Tibial artery (tissue), 4 donors: Measurements from ENCODE around the gene SF3A1.

Experiments
- DNase-seq, 2 donors: peaks; one replicate each; pipeline ENCODE4 v3.0.0-alpha.2; 2019
- H3K27ac ChIP-seq, 2 donors: fragments of 200-600 bp; sonication (generic) in 1 of 2; 1 replicate in 1 of 2; 2 replicates in 1 of 2; pipeline ENCODE4 v1.5.1; 2018 to 2019; ENCODE audit warnings: mild to moderate bottlenecking in 1 of 2
- H3K27me3 ChIP-seq, 2 donors: fragments of 200-600 bp; sonication (generic) in 1 of 2; one replicate each; pipeline versions ENCODE4 v1.5.1 to v1.6.0; 2016 to 2019
- H3K36me3 ChIP-seq, 3 donors: fragments of 200-600 bp; sonication (generic) in 2 of 3; one replicate each; pipeline ENCODE4 v1.5.1; 2016 to 2019; ENCODE audit warnings: mild to moderate bottlenecking in 2 of 3
- H3K4me1 ChIP-seq, 4 donors: fragments of 200-600 bp; sonication (generic) in 2 of 4; 1 replicate in 3 of 4; 2 replicates in 1 of 4; pipeline ENCODE4 v1.5.1; 2016 to 2019
- H3K4me3 ChIP-seq, 2 donors: fragments of 200-600 bp; sonication (generic) in 1 of 2; 1 replicate in 1 of 2; 2 replicates in 1 of 2; pipeline ENCODE4 v1.5.1; 2018 to 2019; ENCODE audit warnings: mild to moderate bottlenecking in 2 of 2
- H3K9me3 ChIP-seq, 3 donors: fragments of 200-600 bp; sonication (generic) in 1 of 3; one replicate each; pipeline ENCODE4 v1.5.1; 2016 to 2019
- intact Hi-C: fragments of 100-400 bp; cut with DNase I; formaldehyde crosslinking; loops from one replicate; pipeline ENCODE4 v1.15.0; 2023; ENCODE audit warnings: low total_unique reads
- TF ChIP-seq, protein P1 (sequence below), 2 experiments: fragments of 200-600 bp in 1 of 2; fragments of 450-650 bp in 1 of 2; IDR thresholded peaks; one replicate each; pipeline ENCODE4 v1.5.1; 2017 to 2019; ENCODE audit warnings: antibody characterized with exemption in 2 of 2, mild to moderate bottlenecking in 1 of 2, moderate library complexity in 1 of 2

SF3A1 gene

DNA sequence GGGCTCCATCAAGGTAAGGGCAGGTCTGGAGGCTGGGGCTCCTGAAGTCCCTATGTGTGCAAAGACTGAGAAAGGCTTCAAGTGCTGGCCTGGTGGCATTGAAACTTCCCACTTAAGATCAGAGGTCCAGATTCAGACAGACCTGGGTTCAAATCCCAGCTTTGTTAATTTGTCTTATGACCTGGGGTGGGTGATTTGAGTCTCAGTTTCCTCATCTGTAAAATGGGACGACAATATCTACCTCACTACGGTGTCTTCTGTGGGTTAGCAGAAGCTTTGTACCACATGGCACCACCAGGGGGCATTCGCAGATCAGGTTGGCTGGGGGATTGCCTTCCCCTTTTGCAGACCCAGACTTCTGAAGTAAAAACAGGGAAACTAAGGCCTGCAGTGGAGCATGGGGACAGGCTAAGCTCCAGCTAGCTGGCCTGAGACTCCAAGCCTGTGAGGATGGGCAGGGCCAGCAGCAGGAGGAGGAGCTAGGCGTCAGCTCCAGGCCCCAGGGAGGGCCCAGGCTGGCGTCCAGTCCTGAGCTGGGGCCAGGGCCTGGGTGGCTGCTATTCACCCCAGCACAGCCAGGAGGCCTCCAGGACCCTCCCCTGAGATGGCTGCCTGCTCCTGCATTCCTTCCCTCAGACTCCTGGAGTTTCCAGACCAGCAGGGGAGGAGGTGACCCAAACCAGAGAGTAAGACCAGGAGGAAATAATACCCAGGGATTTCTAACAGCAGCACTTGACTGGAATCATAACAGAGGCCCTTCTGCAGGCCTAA is 68.9 kb downstream of the SF3A1 start:
- Histone ChIP-seq H3K4me3 (peak overlapping the region; percentile 76 to 99), H3K36me3 (peaks cover 18 to 55% (median 48%) of the 10 kb centered on the region in 3 donors), H3K27ac (peak overlapping the region; percentile 89 to 99), H3K4me1 (peaks cover 17 to 52% (median 31%) of the 10 kb centered on the region in 4 donors), H3K27me3 (no peaks in the 10 kb centered on the region), H3K9me3 (no peaks in the 10 kb centered on the region)
- TF ChIP-seq, protein P1, sequence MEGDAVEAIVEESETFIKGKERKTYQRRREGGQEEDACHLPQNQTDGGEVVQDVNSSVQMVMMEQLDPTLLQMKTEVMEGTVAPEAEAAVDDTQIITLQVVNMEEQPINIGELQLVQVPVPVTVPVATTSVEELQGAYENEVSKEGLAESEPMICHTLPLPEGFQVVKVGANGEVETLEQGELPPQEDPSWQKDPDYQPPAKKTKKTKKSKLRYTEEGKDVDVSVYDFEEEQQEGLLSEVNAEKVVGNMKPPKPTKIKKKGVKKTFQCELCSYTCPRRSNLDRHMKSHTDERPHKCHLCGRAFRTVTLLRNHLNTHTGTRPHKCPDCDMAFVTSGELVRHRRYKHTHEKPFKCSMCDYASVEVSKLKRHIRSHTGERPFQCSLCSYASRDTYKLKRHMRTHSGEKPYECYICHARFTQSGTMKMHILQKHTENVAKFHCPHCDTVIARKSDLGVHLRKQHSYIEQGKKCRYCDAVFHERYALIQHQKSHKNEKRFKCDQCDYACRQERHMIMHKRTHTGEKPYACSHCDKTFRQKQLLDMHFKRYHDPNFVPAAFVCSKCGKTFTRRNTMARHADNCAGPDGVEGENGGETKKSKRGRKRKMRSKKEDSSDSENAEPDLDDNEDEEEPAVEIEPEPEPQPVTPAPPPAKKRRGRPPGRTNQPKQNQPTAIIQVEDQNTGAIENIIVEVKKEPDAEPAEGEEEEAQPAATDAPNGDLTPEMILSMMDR (IDR thresholded peaks at IDR 0.05) = peak; percentile 82 to 85
- peak; percentile 89 to 96 for DNase-seq
- intact Hi-C loops = loop anchor here (1.0 to 2.0 kb wide), 3 partner anchors 39 to 99 kb away; partner anchors contain the start of genes CCDC157, RNF215, SF3A1 and TBC1D10A

DNA sequence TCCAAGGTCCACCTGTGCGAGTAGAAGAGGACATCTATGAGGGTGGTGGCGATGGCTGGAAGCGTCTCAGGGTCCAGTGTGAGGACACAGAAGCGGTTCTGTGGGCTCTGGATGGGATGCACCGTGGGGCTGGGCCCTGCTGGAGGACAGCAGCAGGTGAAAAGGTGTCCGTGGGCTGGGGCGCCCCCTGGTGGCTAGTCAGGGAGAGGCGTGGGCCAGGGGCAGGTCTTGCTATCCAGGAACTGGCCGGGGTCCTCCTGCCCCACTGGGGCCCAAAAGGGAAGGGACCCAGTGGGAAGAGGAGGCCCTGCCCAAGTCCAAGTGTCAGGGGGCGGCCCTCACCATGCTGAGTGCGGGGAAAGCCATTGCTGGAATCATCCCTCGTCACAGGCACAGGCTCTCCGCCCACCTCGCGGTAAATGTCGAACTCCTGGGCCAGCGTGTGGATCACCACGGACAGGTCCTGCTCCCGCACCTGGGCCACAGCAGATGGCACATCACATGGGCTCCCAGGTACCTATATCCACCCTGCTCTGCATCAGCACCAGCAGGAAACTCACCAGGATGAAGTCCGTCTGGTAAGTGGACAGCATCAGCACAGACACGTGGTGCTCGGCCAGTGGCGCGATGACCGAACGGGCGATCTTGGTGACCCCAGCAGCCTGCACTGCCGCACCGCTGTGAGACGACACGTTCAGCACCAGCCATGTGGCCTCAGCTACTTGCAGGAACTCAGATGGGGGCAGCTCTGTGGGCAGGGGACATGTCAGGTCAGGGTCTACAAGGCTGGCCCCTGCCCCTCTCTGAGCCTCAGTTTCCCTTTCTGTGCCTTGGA is 69.7 kb downstream of the SF3A1 start:
- no peaks in the 10 kb centered on the region for H3K27me3 ChIP-seq
- H3K4me3 ChIP-seq = no peak overlapping the region
- intact Hi-C loops = loop anchor here (1.0 kb wide), 1 partner anchor 100 kb away; the partner anchor contains the start of gene RNF215
- H3K4me1 ChIP-seq = peaks cover 17 to 47% (median 31%) of the 10 kb centered on the region in 4 donors
- peak overlapping the region in 1 of 2 donors; percentile 99 for H3K27ac ChIP-seq
- peak in 1 of 2 donors; percentile 66 for DNase-seq
- TF ChIP-seq, protein P1 (IDR thresholded peaks at IDR 0.05) = peak; percentile 74 to 76
- H3K9me3 ChIP-seq = no peaks in the 10 kb centered on the region
- H3K36me3 ChIP-seq = peaks cover 18 to 53% (median 40%) of the 10 kb centered on the region in 3 donors

DNA sequence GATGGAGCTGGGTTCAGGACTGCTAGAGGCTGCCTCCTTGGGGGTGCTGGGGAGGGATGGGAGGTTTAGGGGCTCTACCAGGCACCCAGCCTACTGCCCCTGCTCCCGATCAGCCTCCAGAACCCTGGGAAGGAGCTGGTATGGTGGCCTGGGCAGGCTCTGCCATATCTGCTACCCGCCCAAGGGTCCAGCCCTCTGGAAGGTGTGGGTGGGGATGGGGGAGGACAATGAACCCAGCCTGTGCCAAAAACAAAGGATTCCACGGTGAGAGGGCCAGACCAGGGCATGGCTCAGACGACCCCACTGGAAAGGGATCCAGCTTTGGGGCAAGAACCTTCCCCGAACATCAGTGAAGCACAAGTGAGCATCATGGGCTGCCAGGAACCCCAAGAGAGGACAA is 70.4 kb downstream of the SF3A1 start:
- TF ChIP-seq, protein P1 (IDR thresholded peaks at IDR 0.05) = no peak
- Histone ChIP-seq H3K4me1 (peaks cover 15 to 40% (median 28%) of the 10 kb centered on the region in 4 donors), H3K27ac (no peak overlapping the region), H3K27me3 (no peaks in the 10 kb centered on the region), H3K4me3 (no peak overlapping the region), H3K36me3 (peaks cover 18 to 47% (median 34%) of the 10 kb centered on the region in 3 donors), H3K9me3 (no peaks in the 10 kb centered on the region)
- DNase-seq = no peak
- intact Hi-C loops = no loop called here

DNA sequence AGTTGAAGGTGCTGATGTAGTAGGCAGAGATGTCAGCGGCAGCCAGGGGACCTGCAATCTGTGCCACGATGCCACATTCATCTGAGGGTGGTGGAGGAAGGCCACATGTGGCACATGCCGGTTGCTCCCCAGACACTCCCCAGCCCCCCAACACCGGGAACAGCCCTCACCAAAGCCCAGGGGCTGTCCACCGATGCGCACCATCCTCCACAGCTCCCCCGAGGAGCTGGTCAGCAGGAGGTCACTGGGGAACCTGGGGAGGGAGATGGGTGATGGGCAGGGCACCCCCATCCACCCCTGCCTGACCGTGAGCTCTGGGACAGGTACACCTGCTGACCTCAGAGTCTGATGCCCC is 70.9 kb downstream of the SF3A1 start:
- Histone ChIP-seq H3K4me3 (no peak overlapping the region), H3K27me3 (no peaks in the 10 kb centered on the region), H3K4me1 (peaks cover 10 to 35% (median 23%) of the 10 kb centered on the region in 4 donors), H3K9me3 (no peaks in the 10 kb centered on the region), H3K36me3 (peaks cover 18 to 47% (median 34%) of the 10 kb centered on the region in 3 donors), H3K27ac (no peak overlapping the region)
- intact Hi-C loops = no loop called here
- DNase-seq = no peak
- TF ChIP-seq, protein P1 (IDR thresholded peaks at IDR 0.05) = no peak

DNA sequence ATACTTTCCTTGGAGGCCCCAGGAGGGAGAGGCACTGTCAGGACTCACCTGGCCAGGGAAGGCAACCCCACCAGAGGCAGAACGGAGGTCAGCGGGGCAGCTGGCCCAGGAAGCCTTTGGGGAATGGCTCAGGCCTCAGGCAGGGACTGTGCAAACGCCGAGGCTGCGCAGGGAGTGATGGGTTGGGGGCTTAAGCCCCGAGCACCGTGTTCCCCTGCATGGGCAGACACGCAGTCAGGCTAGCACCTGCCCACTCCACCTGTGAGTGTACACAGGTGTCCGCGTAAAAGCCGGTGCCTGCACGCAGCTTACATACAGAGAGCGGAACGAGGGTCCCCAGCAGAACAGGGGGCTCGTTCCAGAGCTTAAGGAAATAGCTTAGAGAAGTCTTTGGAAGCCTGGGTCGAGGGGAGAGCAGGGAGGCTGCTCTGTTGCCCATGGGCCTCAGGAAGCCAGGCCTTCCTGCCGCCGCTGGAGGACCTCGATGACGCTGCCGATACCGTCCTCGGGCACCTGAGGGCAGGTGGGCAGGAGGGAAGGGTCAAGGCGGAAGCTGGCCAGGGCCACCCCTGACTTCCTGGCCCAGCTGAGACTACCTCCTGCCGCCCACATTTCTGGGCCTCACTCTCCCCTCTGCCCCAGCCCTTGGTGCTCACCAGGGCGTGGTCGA is 71.4 kb downstream of the SF3A1 start:
- H3K36me3 ChIP-seq = peaks cover 18 to 47% (median 34%) of the 10 kb centered on the region in 3 donors
- intact Hi-C loops = no loop called here
- H3K9me3 ChIP-seq = no peaks in the 10 kb centered on the region
- H3K4me3 ChIP-seq = no peak overlapping the region
- H3K4me1 ChIP-seq = peaks cover 5 to 29% (median 18%) of the 10 kb centered on the region in 4 donors
- TF ChIP-seq, protein P1 (IDR thresholded peaks at IDR 0.05) = no peak
- H3K27ac ChIP-seq = no peak overlapping the region
- H3K27me3 ChIP-seq = no peaks in the 10 kb centered on the region
- DNase-seq = no peak
